Hepatocyte (in vitro differentiated cells): Measurements from ENCODE around the gene KCNQ1. TPM values are rescaled to one million over a fixed set of nuclear protein-coding genes. Genes with fewer than 3 reads are reported as not detected.

ENCODE experiments used
- DNase-seq: peaks from one replicate; pipeline ENCODE4 v3.0.0-alpha.2; 2016; ENCODE audit warnings: low spot score
- H2AFZ ChIP-seq: fragments of 200-600 bp; sonication (generic); 2 replicates; pipeline ENCODE4 v1.6.0; 2016; ENCODE audit warnings: antibody characterized with exemption, mild to moderate bottlenecking
- H3K27ac ChIP-seq: fragments of 200-600 bp; sonication (generic); 2 replicates; pipeline ENCODE4 v1.5.1; 2016; ENCODE audit warnings: mild to moderate bottlenecking
- H3K27me3 ChIP-seq: fragments of 200-600 bp; sonication (generic); 2 replicates; pipeline ENCODE4 v1.6.1; 2016
- H3K36me3 ChIP-seq: fragments of 200-600 bp; sonication (generic); replicated peaks from 2 replicates; pipeline ENCODE4 v1.5.1; 2016; ENCODE audit warnings: low read depth; ENCODE audit not compliant: insufficient read depth
- H3K4me1 ChIP-seq: fragments of 200-600 bp; sonication (generic); 2 replicates; pipeline ENCODE4 v1.5.1; 2016; ENCODE audit warnings: mild to moderate bottlenecking, moderate library complexity; ENCODE audit not compliant: insufficient read depth
- H3K4me2 ChIP-seq: fragments of 200-600 bp; sonication (generic); 2 replicates; pipeline ENCODE4 v1.6.0; 2016
- H3K4me3 ChIP-seq: fragments of 200-600 bp; sonication (generic); 2 replicates; pipeline ENCODE4 v1.5.1; 2016; ENCODE audit warnings: mild to moderate bottlenecking
- H3K79me2 ChIP-seq: fragments of 200-600 bp; sonication (generic); 2 replicates; pipeline ENCODE4 v1.6.0; 2017; ENCODE audit warnings: mild to moderate bottlenecking
- H3K9me2 ChIP-seq: fragments of 200-600 bp; sonication (generic); replicated peaks from 2 replicates; pipeline ENCODE4 v1.6.0; 2017; ENCODE audit warnings: mild to moderate bottlenecking; ENCODE audit not compliant: insufficient read depth
- H3K9me3 ChIP-seq: fragments of 200-600 bp; sonication (generic); 2 replicates; pipeline ENCODE4 v1.5.1; 2016; ENCODE audit warnings: low read depth, mild to moderate bottlenecking
- H4K20me1 ChIP-seq: fragments of 200-600 bp; sonication (generic); 2 replicates; pipeline ENCODE4 v1.6.0; 2016; ENCODE audit warnings: mild to moderate bottlenecking; ENCODE audit not compliant: insufficient read depth, poor library complexity, severe bottlenecking
- EZH2 ChIP-seq: fragments of 200-600 bp; sonication (generic); IDR thresholded peaks from 2 replicates; pipeline ENCODE4 v1.6.1; 2016; ENCODE audit warnings: antibody characterized with exemption, mild to moderate bottlenecking, borderline replicate concordance
- EZH2phosphoT487 ChIP-seq: fragments of 200-600 bp; sonication (generic); IDR thresholded peaks from one replicate; pipeline ENCODE4 v1.6.1; 2018; ENCODE audit warnings: antibody characterized with exemption, mild to moderate bottlenecking, low read depth, moderate library complexity; ENCODE audit not compliant: unreplicated experiment, severe bottlenecking
- WGBS: methylation state at CpG from one replicate; pipeline ENCODE4 v1.1.6; 2016; ENCODE audit warnings: low lambda C conversion rate; ENCODE audit errors: missing lambda C conversion rate; 5-methylcytosine and 5-hydroxymethylcytosine counted together
- polyA plus RNA-seq: library from polyadenylated mRNA; unstranded; fragments of >200 nt; fragmentation: Nextera tagmentation; extraction: Ambion mirVana; gene quantifications from 2 replicates; pipeline ENCODE4 v1.2.1, GENCODE V29; 2016
- total RNA-seq: library from RNA; depleted of rRNA; stranded (reverse); fragments of >200 nt; gene quantifications from 2 replicates; pipeline ENCODE4 v1.2.3, GENCODE V29; 2014
- TF ChIP-seq, protein P1 (sequence below): fragments of 200-600 bp; sonication (generic); IDR thresholded peaks from 2 replicates; pipeline ENCODE4 v1.5.1; 2016; ENCODE audit warnings: antibody characterized with exemption, mild to moderate bottlenecking; ENCODE audit not compliant: poor library complexity

Gene KCNQ1
- total and polyA plus RNA-seq, 2 experiments from 2014 or later, result 1.8 to 6.4 TPM

- Histone ChIP-seq H3K27me3 (no peaks in the 10 kb centered on the region), H4K20me1 (peaks cover 90% of the 10 kb centered on the region), H3K79me2 (peaks cover 98% of the 10 kb centered on the region)
These were observed 232.3 kb downstream of the KCNQ1 start for GRCh38 chr11:2677127-2677526.

DNA sequence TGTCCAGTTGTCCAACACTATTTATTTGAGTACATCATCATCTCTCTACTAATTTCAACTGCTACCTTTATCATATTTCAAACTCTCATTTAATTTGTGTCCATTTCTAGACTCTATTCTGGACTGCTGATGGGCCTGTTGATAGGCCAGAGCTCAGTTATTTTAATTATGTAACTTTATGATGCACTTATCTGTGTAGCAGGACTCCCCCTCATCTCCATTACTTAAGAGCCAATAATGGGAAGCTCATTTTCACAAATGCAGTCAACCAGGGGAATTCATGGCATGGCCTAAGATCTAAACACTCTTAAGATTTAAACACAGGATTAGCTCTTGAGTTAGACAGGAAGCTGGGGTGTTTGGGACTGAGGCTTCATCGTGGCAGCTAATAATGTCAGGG, 233.6 kb downstream of the KCNQ1 start:
- Histone ChIP-seq H3K79me2 (peaks cover 98% of the 10 kb centered on the region), H3K9me3 (no peaks in the 10 kb centered on the region), H3K4me1 (peaks cover 46% of the 10 kb centered on the region), H2AFZ (no peak overlapping the region), H3K27ac (no peak overlapping the region), H3K4me3 (no peak overlapping the region), H3K4me2 (no peak overlapping the region), H4K20me1 (peaks cover 91% of the 10 kb centered on the region), H3K9me2 (no peaks in the 10 kb centered on the region), H3K27me3 (no peaks in the 10 kb centered on the region), H3K36me3 (no peaks in the 10 kb centered on the region)
- WGBS, result 37% methylated on average over 1 of the region's 1 CpG
- DNase-seq, result no peak
- TF ChIP-seq EZH2phosphoT487 (no peak), EZH2 (no peak)
- TF ChIP-seq, protein P1, sequence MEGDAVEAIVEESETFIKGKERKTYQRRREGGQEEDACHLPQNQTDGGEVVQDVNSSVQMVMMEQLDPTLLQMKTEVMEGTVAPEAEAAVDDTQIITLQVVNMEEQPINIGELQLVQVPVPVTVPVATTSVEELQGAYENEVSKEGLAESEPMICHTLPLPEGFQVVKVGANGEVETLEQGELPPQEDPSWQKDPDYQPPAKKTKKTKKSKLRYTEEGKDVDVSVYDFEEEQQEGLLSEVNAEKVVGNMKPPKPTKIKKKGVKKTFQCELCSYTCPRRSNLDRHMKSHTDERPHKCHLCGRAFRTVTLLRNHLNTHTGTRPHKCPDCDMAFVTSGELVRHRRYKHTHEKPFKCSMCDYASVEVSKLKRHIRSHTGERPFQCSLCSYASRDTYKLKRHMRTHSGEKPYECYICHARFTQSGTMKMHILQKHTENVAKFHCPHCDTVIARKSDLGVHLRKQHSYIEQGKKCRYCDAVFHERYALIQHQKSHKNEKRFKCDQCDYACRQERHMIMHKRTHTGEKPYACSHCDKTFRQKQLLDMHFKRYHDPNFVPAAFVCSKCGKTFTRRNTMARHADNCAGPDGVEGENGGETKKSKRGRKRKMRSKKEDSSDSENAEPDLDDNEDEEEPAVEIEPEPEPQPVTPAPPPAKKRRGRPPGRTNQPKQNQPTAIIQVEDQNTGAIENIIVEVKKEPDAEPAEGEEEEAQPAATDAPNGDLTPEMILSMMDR, result no peak

More at GRCh38 chr11:2677127-2677526, 232.3 kb downstream of the KCNQ1 start:
- Histone ChIP-seq H3K4me2 (no peak overlapping the region), H2AFZ (no peak overlapping the region), H3K36me3 (no peaks in the 10 kb centered on the region), H3K9me3 (no peaks in the 10 kb centered on the region), H3K4me3 (no peak overlapping the region), H3K9me2 (no peaks in the 10 kb centered on the region), H3K27ac (no peak overlapping the region), H3K4me1 (peaks cover 37% of the 10 kb centered on the region)
- WGBS, result 56% methylated on average over 1 of the region's 1 CpG
- TF ChIP-seq EZH2 (no peak), EZH2phosphoT487 (no peak)
- TF ChIP-seq, protein P1, result no peak
- no peak for DNase-seq

- Histone ChIP-seq H3K27ac (no peak overlapping the region), H3K27me3 (no peaks in the 10 kb centered on the region), H3K4me1 (peaks cover 46% of the 10 kb centered on the region), H2AFZ (no peak overlapping the region), H3K9me3 (no peaks in the 10 kb centered on the region), H3K4me3 (no peak overlapping the region), H3K9me2 (no peaks in the 10 kb centered on the region), H3K36me3 (no peaks in the 10 kb centered on the region), H4K20me1 (peaks cover 92% of the 10 kb centered on the region), H3K79me2 (peaks cover 98% of the 10 kb centered on the region), H3K4me2 (no peak overlapping the region)
- WGBS, result 97% methylated on average over 2 of the region's 2 CpGs
- no peak for DNase-seq
- no peak for TF ChIP-seq EZH2
These were observed 234.3 kb downstream of the KCNQ1 start for GRCh38 chr11:2679011-2679676.

DNA sequence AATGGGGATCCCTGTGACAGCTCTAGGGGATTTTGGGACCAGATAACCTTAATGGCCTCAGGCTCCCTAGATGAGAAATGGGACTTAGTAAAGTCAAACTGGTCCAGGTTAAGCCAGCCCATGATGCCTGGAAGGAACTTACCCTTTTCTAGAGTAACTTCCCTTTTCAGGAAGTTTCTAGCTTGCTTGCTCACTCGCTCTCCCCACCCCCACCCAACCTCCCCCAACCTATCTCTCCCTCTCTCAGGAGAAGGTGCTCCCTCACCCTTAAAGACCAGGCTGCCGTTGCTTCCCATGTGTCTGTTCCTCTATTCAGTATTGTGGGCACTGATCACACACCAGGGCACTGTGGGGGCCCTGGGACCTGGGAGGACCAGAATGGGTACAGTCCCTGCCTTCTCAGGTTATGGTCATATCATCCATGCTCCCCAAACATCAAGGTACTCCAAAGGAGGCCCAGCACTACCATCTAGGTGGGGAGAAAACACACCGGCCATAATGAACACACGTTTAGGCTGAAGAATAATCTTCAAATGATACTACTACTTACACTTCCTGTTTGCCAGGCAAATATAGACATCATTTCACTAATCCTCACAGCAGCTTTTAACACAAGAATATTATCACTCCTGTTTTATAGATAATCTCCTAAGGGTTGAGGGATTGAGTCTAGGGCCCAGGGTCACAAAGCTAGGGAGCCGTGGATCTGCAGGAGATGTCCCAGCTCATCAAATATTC, 236.8 kb downstream of the KCNQ1 start:
- Histone ChIP-seq H2AFZ (no peak overlapping the region), H3K27me3 (no peaks in the 10 kb centered on the region), H3K4me1 (peaks cover 30% of the 10 kb centered on the region), H3K27ac (peak overlapping the region; percentile 2), H3K9me3 (no peaks in the 10 kb centered on the region), H4K20me1 (peaks cover 94% of the 10 kb centered on the region), H3K9me2 (no peaks in the 10 kb centered on the region), H3K4me3 (no peak overlapping the region), H3K79me2 (peaks cover 100% of the 10 kb centered on the region), H3K4me2 (no peak overlapping the region), H3K36me3 (no peaks in the 10 kb centered on the region)
- 65% methylated on average over 5 of the region's 5 CpGs for WGBS
- TF ChIP-seq EZH2, result no peak
- no peak for TF ChIP-seq EZH2phosphoT487
- TF ChIP-seq, protein P1, result no peak
- DNase-seq, result no peak
